GM12864 (cell line): ENCODE measurements around the gene MBP.

Experiments used
- DNase-seq: peaks from one replicate; pipeline ENCODE4 v3.0.0-alpha.2; 2011; ENCODE audit warnings: low read depth
- H3K4me3 ChIP-seq: 2 replicates; pipeline ENCODE4 v1.5.1; 2011; ENCODE audit warnings: mild to moderate bottlenecking, low read depth, low read length, control low read depth
- TF ChIP-seq, protein P1 (sequence below): IDR thresholded peaks from 2 replicates; pipeline ENCODE4 v1.5.1; 2011; ENCODE audit warnings: low read depth, mild to moderate bottlenecking, moderate library complexity, low read length, control low read depth, inconsistent platforms; ENCODE audit errors: missing control alignments

Gene MBP

GRCh38 chr18:77052297-77052982 is 80.1 kb downstream of the MBP start:
- TF ChIP-seq, protein P1, sequence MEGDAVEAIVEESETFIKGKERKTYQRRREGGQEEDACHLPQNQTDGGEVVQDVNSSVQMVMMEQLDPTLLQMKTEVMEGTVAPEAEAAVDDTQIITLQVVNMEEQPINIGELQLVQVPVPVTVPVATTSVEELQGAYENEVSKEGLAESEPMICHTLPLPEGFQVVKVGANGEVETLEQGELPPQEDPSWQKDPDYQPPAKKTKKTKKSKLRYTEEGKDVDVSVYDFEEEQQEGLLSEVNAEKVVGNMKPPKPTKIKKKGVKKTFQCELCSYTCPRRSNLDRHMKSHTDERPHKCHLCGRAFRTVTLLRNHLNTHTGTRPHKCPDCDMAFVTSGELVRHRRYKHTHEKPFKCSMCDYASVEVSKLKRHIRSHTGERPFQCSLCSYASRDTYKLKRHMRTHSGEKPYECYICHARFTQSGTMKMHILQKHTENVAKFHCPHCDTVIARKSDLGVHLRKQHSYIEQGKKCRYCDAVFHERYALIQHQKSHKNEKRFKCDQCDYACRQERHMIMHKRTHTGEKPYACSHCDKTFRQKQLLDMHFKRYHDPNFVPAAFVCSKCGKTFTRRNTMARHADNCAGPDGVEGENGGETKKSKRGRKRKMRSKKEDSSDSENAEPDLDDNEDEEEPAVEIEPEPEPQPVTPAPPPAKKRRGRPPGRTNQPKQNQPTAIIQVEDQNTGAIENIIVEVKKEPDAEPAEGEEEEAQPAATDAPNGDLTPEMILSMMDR = no peak
- no peak for DNase-seq
- no peak overlapping the region for H3K4me3 ChIP-seq

DNA sequence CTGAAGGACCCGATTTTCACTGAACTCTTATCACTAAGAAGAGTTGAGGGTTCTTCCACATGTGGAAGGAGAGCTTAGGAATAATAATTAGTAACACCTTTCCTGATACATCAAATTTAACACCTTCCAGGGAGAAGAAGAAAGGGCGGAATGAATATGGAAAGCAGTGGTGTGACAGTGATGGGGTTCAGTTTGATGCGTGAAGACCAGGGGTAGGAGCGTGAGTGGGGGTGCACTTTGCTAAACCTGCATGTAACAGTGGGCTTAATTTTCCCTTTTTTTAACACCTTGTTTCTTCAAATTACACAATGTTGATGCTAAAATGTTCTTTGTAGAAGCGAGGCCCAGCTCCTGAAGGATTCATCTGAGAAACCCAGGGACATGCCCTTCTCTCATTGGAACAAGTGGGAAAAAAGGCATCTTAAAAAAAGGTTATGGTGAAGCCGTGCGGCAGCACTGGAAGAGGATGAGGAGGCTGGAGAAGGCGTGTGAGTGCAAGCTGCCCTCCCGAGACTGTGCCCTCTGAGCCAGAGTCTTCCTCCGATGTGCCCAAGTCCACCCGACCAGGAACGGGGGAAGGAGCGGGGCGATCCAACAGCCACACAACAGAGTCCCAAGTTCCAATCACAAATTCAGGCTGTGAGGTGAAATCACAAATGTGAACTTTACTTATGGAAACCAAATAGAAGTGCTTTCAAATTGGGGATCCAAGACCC is 80.8 kb downstream of the MBP start:
- TF ChIP-seq, protein P1 = no peak
- no peak overlapping the region for H3K4me3 ChIP-seq
- DNase-seq = no peak

GRCh38 chr18:77049938-77050337 is 82.6 kb downstream of the MBP start:
- TF ChIP-seq, protein P1 = no peak
- no peak for DNase-seq
- no peak overlapping the region for H3K4me3 ChIP-seq

GRCh38 chr18:77047803-77048419 is 84.7 kb downstream of the MBP start:
- TF ChIP-seq, protein P1 = no peak
- DNase-seq = no peak
- no peak overlapping the region for H3K4me3 ChIP-seq

- H3K4me3 ChIP-seq = no peak overlapping the region
- TF ChIP-seq, protein P1 = no peak
- DNase-seq = no peak
These were observed 85.6 kb downstream of the MBP start for GRCh38 chr18:77046994-77047393.

DNA sequence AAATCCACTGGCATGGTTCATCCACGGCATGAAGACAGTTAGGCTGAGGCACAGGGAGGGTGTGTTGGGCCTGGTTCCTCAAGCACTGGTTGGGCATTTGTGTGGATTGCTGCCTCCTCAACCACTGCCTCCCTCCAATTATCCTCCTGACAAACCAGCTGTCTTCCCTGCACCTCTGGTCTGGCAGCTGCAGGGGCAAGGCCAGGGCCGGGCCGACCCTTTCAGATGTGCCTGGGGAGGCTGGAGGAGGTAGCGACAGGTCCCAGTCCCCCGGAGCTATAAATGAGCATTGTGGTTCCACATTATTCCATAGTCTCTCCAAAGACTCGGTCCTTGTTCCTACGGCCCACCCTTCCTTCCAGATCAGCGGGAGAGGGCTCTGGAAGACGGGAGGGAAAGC is 86.2 kb downstream of the MBP start:
- H3K4me3 ChIP-seq = no peak overlapping the region
- TF ChIP-seq, protein P1 = no peak
- no peak for DNase-seq

- TF ChIP-seq, protein P1 = no peak
- DNase-seq = no peak
- H3K4me3 ChIP-seq = no peak overlapping the region
These were observed 86.9 kb downstream of the MBP start for GRCh38 chr18:77045677-77046076.
